A549 (cell line): ENCODE results near the gene JPH2. TPM values are rescaled to one million over a fixed set of nuclear protein-coding genes. Genes with fewer than 3 reads are reported as not detected.

Experiments used
- ATAC-seq, 2 experiments: fragments of 200-7000 bp in 1 of 2; fragments of >200 bp in 1 of 2; cut with Nextera tagmentation in 1 of 2; cut with Tn5 transposase in 1 of 2; 3 replicates each; pipeline versions ENCODE4 v1.8.0 to v1.9.1; 2018 to 2020; ENCODE audit warnings: mild to moderate bottlenecking in 1 of 2, moderate library complexity in 1 of 2
- CTCF ChIA-PET: fragments of 300-600 bp; sonication (Branson Sonifier 250); formaldehyde crosslinking; extraction: SDS; loops from one replicate; lab custom pipeline; 2021; ENCODE audit warnings: antibody characterized with exemption, inconsistent platforms; lab: Yijun Ruan, JAX
- POLR2A ChIA-PET: fragments of 350-600 bp; formaldehyde crosslinking; extraction: SDS; loops from one replicate; lab custom pipeline; 2021; ENCODE audit warnings: antibody characterized with exemption, inconsistent platforms; lab: Yijun Ruan, JAX
- DNase-seq, 2 experiments: peaks; one replicate each; pipeline versions ENCODE4 v3.0.0 to v3.0.0-alpha.2; 2011 to 2016; ENCODE audit warnings: low read depth in 1 of 2, low spot score in 1 of 2
- FAIRE-seq: peaks from 2 replicates; lab custom pipeline; 2011; peaks lifted over from hg19 to GRCh38; lab: Jason Lieb, UNC
- H3K27ac ChIP-seq, 2 experiments: fragments of >200 bp; sonication (Bioruptor Twin); formaldehyde crosslinking; 3 replicates each; pipeline ENCODE4 v1.5.1; 2016 to 2017
- H3K4me1 ChIP-seq: fragments of >200 bp; sonication (Bioruptor Twin); formaldehyde crosslinking; 3 replicates; pipeline ENCODE4 v1.6.1; 2016
- H3K4me2 ChIP-seq: fragments of >200 bp; sonication (Bioruptor Twin); formaldehyde crosslinking; 3 replicates; pipeline ENCODE4 v1.6.1; 2016
- H3K4me3 ChIP-seq: fragments of >200 bp; sonication (Bioruptor Twin); formaldehyde crosslinking; 3 replicates; pipeline ENCODE4 v1.5.1; 2016
- H3K9me3 ChIP-seq: fragments of >200 bp; sonication (Bioruptor Twin); formaldehyde crosslinking; 3 replicates; pipeline ENCODE4 v1.6.1; 2016
- BCL3 ChIP-seq: fragments of >200 bp; sonication (Bioruptor Twin); formaldehyde crosslinking; IDR thresholded peaks from 3 replicates; pipeline ENCODE4 v1.6.1; 2016
- CEBPB ChIP-seq, 2 experiments: fragments of >200 bp in 1 of 2; sonication (Bioruptor Twin) in 1 of 2; formaldehyde crosslinking in 1 of 2; IDR thresholded peaks; 2 replicates each; pipeline ENCODE4 v1.6.1; 2012 to 2016
- CHD2 ChIP-seq: fragments of 150-350 bp; IDR thresholded peaks from 2 replicates; pipeline ENCODE4 v1.6.1; 2014; ENCODE audit warnings: low read length; ENCODE audit not compliant: partially characterized antibody
- EHF ChIP-seq: fragments of 250-450 bp; sonication (Bioruptor Pico); IDR thresholded peaks from 2 replicates; pipeline ENCODE4 v1.5.0; 2020; ENCODE audit warnings: mild to moderate bottlenecking
- ESRRA ChIP-seq: fragments of 150-350 bp; IDR thresholded peaks from 2 replicates; pipeline ENCODE4 v1.6.1; 2014; ENCODE audit warnings: mild to moderate bottlenecking, low read length, borderline replicate concordance
- FOSL2 ChIP-seq, 2 experiments: fragments of 450-650 bp in 1 of 2; fragments of >200 bp in 1 of 2; sonication (Bioruptor Twin) in 1 of 2; formaldehyde crosslinking; IDR thresholded peaks; 2 replicates each; pipeline versions ENCODE4 v1.5.0 to v1.6.1; 2016 to 2020; ENCODE audit warnings: mild to moderate bottlenecking in 1 of 2, moderate library complexity in 1 of 2
- FOXS1 ChIP-seq: fragments of 250-450 bp; sonication (Bioruptor Pico); IDR thresholded peaks from 2 replicates; pipeline ENCODE4 v1.5.0; 2020; ENCODE audit warnings: mild to moderate bottlenecking, moderate library complexity
- GATA3 ChIP-seq: IDR thresholded peaks from 2 replicates; pipeline ENCODE4 v1.6.1; 2012; ENCODE audit warnings: borderline replicate concordance
- HDAC2 ChIP-seq: fragments of 200-600 bp; sonication (generic); IDR thresholded peaks from 2 replicates; pipeline ENCODE4 v1.6.1; 2016
- HEYL ChIP-seq: fragments of 250-450 bp; sonication (Bioruptor Pico); IDR thresholded peaks from 2 replicates; pipeline ENCODE4 v1.8.0; 2021; ENCODE audit warnings: mild to moderate bottlenecking, moderate library complexity
- HOXA7 ChIP-seq: fragments of 250-450 bp; sonication (Bioruptor Pico); IDR thresholded peaks from 2 replicates; pipeline ENCODE4 v1.5.0; 2020; ENCODE audit warnings: mild to moderate bottlenecking, moderate library complexity
- KDM1A ChIP-seq: fragments of 200-600 bp; sonication (generic); IDR thresholded peaks from 2 replicates; pipeline ENCODE4 v1.6.1; 2016; ENCODE audit warnings: low read depth, mild to moderate bottlenecking
- KDM5A ChIP-seq: fragments of 200-600 bp; sonication (generic); IDR thresholded peaks from 2 replicates; pipeline ENCODE4 v1.6.1; 2016; ENCODE audit warnings: antibody characterized with exemption, mild to moderate bottlenecking
- MAX ChIP-seq: IDR thresholded peaks from 2 replicates; pipeline ENCODE4 v1.6.1; 2012
- MAZ ChIP-seq: fragments of 150-350 bp; IDR thresholded peaks from 2 replicates; pipeline ENCODE4 v1.6.1; 2014; ENCODE audit warnings: antibody characterized with exemption, low read depth, low read length, borderline replicate concordance
- NFE2L2 ChIP-seq: fragments of 150-350 bp; conservative IDR thresholded peaks from 2 replicates; pipeline ENCODE4 v1.6.1; 2014; ENCODE audit warnings: low read length
- NR3C1 ChIP-seq: fragments of >200 bp; sonication (Bioruptor Twin); formaldehyde crosslinking; IDR thresholded peaks from 3 replicates; pipeline ENCODE4 v1.6.1; 2017
- PHF8 ChIP-seq: fragments of 200-600 bp; sonication (generic); IDR thresholded peaks from 2 replicates; pipeline ENCODE4 v1.6.1; 2016; ENCODE audit warnings: low read depth, mild to moderate bottlenecking, antibody characterized with exemption, moderate library complexity, borderline replicate concordance
- RAD21 ChIP-seq, 2 experiments: fragments of >200 bp in 1 of 2; sonication (Bioruptor Twin) in 1 of 2; formaldehyde crosslinking in 1 of 2; IDR thresholded peaks in 1 of 2; conservative IDR thresholded peaks in 1 of 2; 2 replicates in 1 of 2; 3 replicates in 1 of 2; pipeline ENCODE4 v1.6.1; 2012 to 2018; ENCODE audit warnings: inconsistent platforms in 1 of 2
- RFX5 ChIP-seq: fragments of 450-650 bp; IDR thresholded peaks from 2 replicates; pipeline ENCODE4 v1.7.1; 2014; ENCODE audit warnings: antibody characterized with exemption, mild to moderate bottlenecking, moderate library complexity
- RNF2 ChIP-seq: fragments of 200-600 bp; sonication (generic); IDR thresholded peaks from 2 replicates; pipeline ENCODE4 v1.6.1; 2016; ENCODE audit warnings: low read depth, mild to moderate bottlenecking, antibody characterized with exemption, moderate library complexity, borderline replicate concordance
- ZFP36 ChIP-seq: fragments of 450-650 bp; IDR thresholded peaks from 2 replicates; pipeline ENCODE4 v1.6.1; 2014; ENCODE audit warnings: borderline replicate concordance; ENCODE audit not compliant: partially characterized antibody
- whole genome bisulfite sequencing: methylation state at CpG from one replicate; pipeline ENCODE4 v1.1.6; 2017; ENCODE audit errors: missing lambda C conversion rate; 5-methylcytosine and 5-hydroxymethylcytosine counted together
- polyA plus RNA-seq, 4 experiments: library from polyadenylated mRNA; depleted of rRNA in 3 of 4; stranded (reverse); fragments of >200 nt; fragmentation: RNase III in 1 of 4; extraction: RNeasy Plus Mini Kit Qiagen cat#74134 plus additional on column Dnase treatment in 1 of 4; gene quantifications; 2 replicates in 3 of 4; 3 replicates in 1 of 4; pipeline ENCODE4 v1.2.3, GENCODE V29; 2011 to 2017

Gene JPH2
- polyA plus RNA-seq, 2 of the 4 experiments (the other 2 are of a cell fraction), result 0.83 to 3.3 TPM

GRCh38 chr20:44069203-44070011, 117.6 kb downstream of the JPH2 start:
- ChIA-PET CTCF (no interaction called here), POLR2A (no interaction called here)
- no peak for FAIRE-seq
- no peak for DNase-seq
- WGBS, result 79% methylated on average over 23 of the region's 26 CpGs
- H3K4me1 ChIP-seq, result peaks cover 6% of the 10 kb centered on the region; the same call in 2 of the 3 replicates
- no peak for TF ChIP-seq HDAC2
- no peak for TF ChIP-seq RFX5
- no peak for TF ChIP-seq HEYL (CRISPR knock-in tag)
- no peak for TF ChIP-seq RNF2
- no peak for TF ChIP-seq NR3C1
- TF ChIP-seq FOXS1 (CRISPR knock-in tag), result no peak
- TF ChIP-seq PHF8, result no peak
- TF ChIP-seq FOSL2 (IDR thresholded peaks at IDR 0.05), result no peak
- TF ChIP-seq FOSL2 (CRISPR knock-in tag; IDR thresholded peaks at IDR 0.05), result no peak
- no peak for TF ChIP-seq KDM5A
- no peak for TF ChIP-seq KDM1A
- TF ChIP-seq RAD21 (conservative IDR thresholded peaks at IDR 0.05 in 1 of 2, IDR thresholded peaks at IDR 0.05 in 1 of 2), result no peak
- TF ChIP-seq BCL3, result no peak
- ATAC-seq, result no peak
- no peaks in the 10 kb centered on the region for H3K9me3 ChIP-seq
- no peak overlapping the region for H3K4me3 ChIP-seq
- no peak overlapping the region for H3K27ac ChIP-seq
- H3K4me2 ChIP-seq, result no peak overlapping the region

GRCh38 chr20:44068316-44069201, 118.4 kb downstream of the JPH2 start:
- POLR2A ChIA-PET, result no interaction called here
- TF ChIP-seq NFE2L2 (no peak), ZFP36 (no peak), ESRRA (no peak), CEBPB (IDR thresholded peaks at IDR 0.05) (no peak), CHD2 (no peak), MAZ (no peak), BCL3 (no peak), MAX (no peak), HOXA7 (CRISPR knock-in tag) (no peak), RFX5 (no peak), EHF (CRISPR knock-in tag) (no peak), GATA3 (no peak)
- H3K9me3 ChIP-seq, result no peaks in the 10 kb centered on the region
- H3K4me3 ChIP-seq, result no peak overlapping the region
- no peak overlapping the region for H3K4me2 ChIP-seq
- no peak overlapping the region for H3K27ac ChIP-seq
- FAIRE-seq (no peak), DNase-seq (no peak), ATAC-seq (no peak)
- 71% methylated on average over 20 of the region's 30 CpGs for WGBS
- H3K4me1 ChIP-seq, result no peaks in the 10 kb centered on the region
- CTCF ChIA-PET, result interaction anchor here (0.6 to 1.8 kb wide), 2 partner anchors 319 to 598 kb away, joined by 3 to 11 read pairs; no protein-coding TSS in a partner anchor
